Measurements from ENCODE around the gene SERPINH1. TPM values are rescaled to one million over a fixed set of nuclear protein-coding genes. Genes with fewer than 3 reads are reported as not detected.

SERPINH1 gene
- total and polyA plus RNA-seq, 2 experiments from 2014 or later: 444 to 955 TPM

GRCh38 chr11:75602951-75603350 is 40.9 kb downstream of the SERPINH1 start:
- peaks cover 5% of the 10 kb centered on the region for H3K4me1 ChIP-seq (ENCODE audit: low read depth)
- peak in 1 of 2 donors; percentile 60 for DNase-seq (ENCODE audit: low read depth in 1 of 2, low spot score in 1 of 2)
- H3K36me3 ChIP-seq: no peaks in the 10 kb centered on the region
- no peaks in the 10 kb centered on the region for H3K9me3 ChIP-seq (ENCODE audit: low read depth)
- no peak for TF ChIP-seq CTCF (IDR thresholded peaks at IDR 0.05; ENCODE audit: low read depth, low read length)
- H3K27me3 ChIP-seq: peaks cover 5% of the 10 kb centered on the region
- H3K27ac ChIP-seq: no peak overlapping the region
- no peak overlapping the region for H3K4me3 ChIP-seq

GRCh38 chr11:75603791-75604736 is 42.0 kb downstream of the SERPINH1 start:
- TF ChIP-seq CTCF (IDR thresholded peaks at IDR 0.05; ENCODE audit: low read depth, low read length): no peak
- H3K4me1 ChIP-seq (ENCODE audit: low read depth): peaks cover 5% of the 10 kb centered on the region
- H3K27me3 ChIP-seq: peaks cover 5% of the 10 kb centered on the region
- H3K36me3 ChIP-seq: no peaks in the 10 kb centered on the region
- no peak overlapping the region for H3K4me3 ChIP-seq
- peak in 1 of 2 donors; percentile 90 for DNase-seq (ENCODE audit: low read depth in 1 of 2, low spot score in 1 of 2)
- H3K27ac ChIP-seq: no peak overlapping the region
- H3K9me3 ChIP-seq (ENCODE audit: low read depth): no peaks in the 10 kb centered on the region

GRCh38 chr11:75606099-75606498 is 44.0 kb downstream of the SERPINH1 start:
- no peak for DNase-seq (ENCODE audit: low read depth in 1 of 2, low spot score in 1 of 2)
- no peak for TF ChIP-seq CTCF (IDR thresholded peaks at IDR 0.05; ENCODE audit: low read depth, low read length)
- H3K36me3 ChIP-seq: no peaks in the 10 kb centered on the region

GRCh38 chr11:75611823-75612222 is 49.8 kb downstream of the SERPINH1 start:
- Histone ChIP-seq H3K9me3 (ENCODE audit: low read depth) (no peaks in the 10 kb centered on the region), H3K4me1 (ENCODE audit: low read depth) (peaks cover 20% of the 10 kb centered on the region), H3K4me3 (no peak overlapping the region), H3K36me3 (no peaks in the 10 kb centered on the region), H3K27me3 (peaks cover 5% of the 10 kb centered on the region), H3K27ac (no peak overlapping the region)
- TF ChIP-seq CTCF (IDR thresholded peaks at IDR 0.05; ENCODE audit: low read depth, low read length): no peak
- DNase-seq (ENCODE audit: low read depth in 1 of 2, low spot score in 1 of 2): no peak

More at GRCh38 chr11:75606099-75606498, 44.0 kb downstream of the SERPINH1 start:
- Histone ChIP-seq H3K4me1 (ENCODE audit: low read depth) (peaks cover 5% of the 10 kb centered on the region), H3K9me3 (ENCODE audit: low read depth) (no peaks in the 10 kb centered on the region), H3K27me3 (peaks cover 5% of the 10 kb centered on the region), H3K4me3 (no peak overlapping the region), H3K27ac (no peak overlapping the region)

- Histone ChIP-seq H3K9me3 (ENCODE audit: low read depth) (no peaks in the 10 kb centered on the region), H3K4me3 (no peak overlapping the region), H3K36me3 (no peaks in the 10 kb centered on the region), H3K27ac (no peak overlapping the region), H3K27me3 (no peaks in the 10 kb centered on the region), H3K4me1 (ENCODE audit: low read depth) (peaks cover 20% of the 10 kb centered on the region)
- no peak for TF ChIP-seq CTCF (IDR thresholded peaks at IDR 0.05; ENCODE audit: low read depth, low read length)
- DNase-seq (ENCODE audit: low read depth in 1 of 2, low spot score in 1 of 2): peak in 1 of 2 donors; percentile 48
Observed at GRCh38 chr11:75615751-75616150, 53.7 kb downstream of the SERPINH1 start.
